RWPE2 (cell line): ENCODE data around the gene SLC9A9.
A peak's percentile ranks its signal among the peaks of the same experiment; 100 is the strongest.

Source experiments
- ATAC-seq: fragments of 200-7000 bp; cut with Tn5 transposase; 3 replicates; pipeline ENCODE4 v1.9.1; 2021; ENCODE audit warnings: low read depth
- DNase-seq: peaks from one replicate; pipeline ENCODE4 v3.0.0-alpha.2; 2020; ENCODE audit warnings: low spot score
- H3K27ac ChIP-seq: fragments of 450-650 bp; 2 replicates; pipeline ENCODE4 v1.5.1; 2017; ENCODE audit warnings: mild to moderate bottlenecking; ENCODE audit not compliant: poor library complexity, severe bottlenecking
- H3K27me3 ChIP-seq: fragments of 250-450 bp; sonication (Bioruptor Pico); 2 replicates; pipeline ENCODE4 v1.5.1; 2021; ENCODE audit warnings: mild to moderate bottlenecking, moderate library complexity; ENCODE audit not compliant: insufficient read depth, poor library complexity, severe bottlenecking
- H3K36me3 ChIP-seq: fragments of 250-450 bp; sonication (Bioruptor Pico); 2 replicates; pipeline ENCODE4 v1.5.1; 2020; ENCODE audit warnings: low read depth, mild to moderate bottlenecking, moderate library complexity
- H3K4me1 ChIP-seq: fragments of 250-450 bp; sonication (Bioruptor Pico); 2 replicates; pipeline ENCODE4 v1.5.1; 2021; ENCODE audit warnings: mild to moderate bottlenecking, moderate library complexity; ENCODE audit not compliant: insufficient read depth, poor library complexity, severe bottlenecking
- H3K4me3 ChIP-seq: fragments of 250-450 bp; sonication (Bioruptor Pico); 2 replicates; pipeline ENCODE4 v1.5.1; 2021; ENCODE audit warnings: mild to moderate bottlenecking, moderate library complexity; ENCODE audit not compliant: severe bottlenecking
- H3K9me3 ChIP-seq: fragments of 250-450 bp; sonication (Bioruptor Pico); 2 replicates; pipeline ENCODE4 v1.5.1; 2021; ENCODE audit warnings: mild to moderate bottlenecking, moderate library complexity; ENCODE audit not compliant: severe bottlenecking
- TF ChIP-seq, protein P1 (sequence below): fragments of 450-650 bp; IDR thresholded peaks from one replicate; pipeline ENCODE4 v1.5.1; 2017; ENCODE audit warnings: mild to moderate bottlenecking, moderate library complexity; ENCODE audit not compliant: poor library complexity, severe bottlenecking

SLC9A9 gene

DNA sequence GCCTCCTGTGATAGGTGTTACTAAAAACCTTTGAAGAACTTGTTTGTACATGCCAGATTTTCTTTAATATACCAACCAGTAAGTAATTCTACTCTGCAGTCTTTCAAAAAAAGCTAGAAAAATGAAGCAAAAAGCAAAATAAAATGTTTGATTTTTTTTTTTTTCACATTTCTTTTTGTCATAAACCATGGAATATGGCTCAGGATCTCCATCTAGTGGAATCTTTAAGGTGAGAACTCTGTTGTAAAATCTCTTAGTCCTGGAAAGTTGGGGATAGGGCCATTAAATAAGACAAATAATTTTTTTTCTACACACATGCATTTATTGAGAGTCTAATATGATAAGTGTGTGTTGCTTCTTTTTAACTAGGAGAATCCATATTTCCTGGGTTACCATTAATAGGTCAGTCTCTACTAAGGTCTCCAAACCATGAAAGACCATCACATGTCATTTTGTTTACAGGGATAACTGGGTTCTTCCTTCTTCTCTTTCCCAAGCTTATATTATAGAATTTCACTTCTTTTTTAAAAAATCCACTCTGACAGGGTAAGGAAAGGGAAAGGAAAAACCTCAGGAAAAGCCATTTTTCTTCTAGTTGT is 84.6 kb downstream of the SLC9A9 start:
- TF ChIP-seq, protein P1, sequence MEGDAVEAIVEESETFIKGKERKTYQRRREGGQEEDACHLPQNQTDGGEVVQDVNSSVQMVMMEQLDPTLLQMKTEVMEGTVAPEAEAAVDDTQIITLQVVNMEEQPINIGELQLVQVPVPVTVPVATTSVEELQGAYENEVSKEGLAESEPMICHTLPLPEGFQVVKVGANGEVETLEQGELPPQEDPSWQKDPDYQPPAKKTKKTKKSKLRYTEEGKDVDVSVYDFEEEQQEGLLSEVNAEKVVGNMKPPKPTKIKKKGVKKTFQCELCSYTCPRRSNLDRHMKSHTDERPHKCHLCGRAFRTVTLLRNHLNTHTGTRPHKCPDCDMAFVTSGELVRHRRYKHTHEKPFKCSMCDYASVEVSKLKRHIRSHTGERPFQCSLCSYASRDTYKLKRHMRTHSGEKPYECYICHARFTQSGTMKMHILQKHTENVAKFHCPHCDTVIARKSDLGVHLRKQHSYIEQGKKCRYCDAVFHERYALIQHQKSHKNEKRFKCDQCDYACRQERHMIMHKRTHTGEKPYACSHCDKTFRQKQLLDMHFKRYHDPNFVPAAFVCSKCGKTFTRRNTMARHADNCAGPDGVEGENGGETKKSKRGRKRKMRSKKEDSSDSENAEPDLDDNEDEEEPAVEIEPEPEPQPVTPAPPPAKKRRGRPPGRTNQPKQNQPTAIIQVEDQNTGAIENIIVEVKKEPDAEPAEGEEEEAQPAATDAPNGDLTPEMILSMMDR, result peak; percentile 82
- no peaks in the 10 kb centered on the region for H3K9me3 ChIP-seq
- no peak overlapping the region for H3K4me3 ChIP-seq
- H3K27ac ChIP-seq, result no peak overlapping the region
- ATAC-seq (no peak), DNase-seq (no peak)
- no peaks in the 10 kb centered on the region for H3K36me3 ChIP-seq
- H3K27me3 ChIP-seq, result no peaks in the 10 kb centered on the region
- H3K4me1 ChIP-seq, result no peaks in the 10 kb centered on the region

DNA sequence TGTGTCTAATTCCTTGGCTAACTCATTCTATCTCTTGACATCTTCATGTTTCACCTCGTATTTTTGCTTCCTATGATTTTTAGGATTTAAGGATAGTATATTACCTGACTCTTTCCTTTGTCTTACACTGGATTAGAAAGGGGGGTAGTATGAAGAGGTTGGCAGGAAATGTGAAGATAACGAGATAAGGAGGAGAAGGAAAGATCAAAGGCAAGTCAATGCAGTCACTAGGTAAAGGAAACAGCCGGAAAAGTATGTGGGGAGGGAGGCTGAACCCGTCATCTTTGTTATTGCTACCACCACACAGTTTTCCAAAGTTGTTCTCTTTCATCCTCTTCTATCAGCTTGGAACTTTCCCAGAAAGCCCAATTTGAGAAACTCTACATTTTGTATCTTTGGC is 90.6 kb downstream of the SLC9A9 start:
- Histone ChIP-seq H3K27ac (no peak overlapping the region), H3K9me3 (no peaks in the 10 kb centered on the region), H3K4me3 (no peak overlapping the region), H3K27me3 (no peaks in the 10 kb centered on the region), H3K4me1 (no peaks in the 10 kb centered on the region), H3K36me3 (no peaks in the 10 kb centered on the region)
- no peak for ATAC-seq
- TF ChIP-seq, protein P1, result no peak
- no peak for DNase-seq

DNA sequence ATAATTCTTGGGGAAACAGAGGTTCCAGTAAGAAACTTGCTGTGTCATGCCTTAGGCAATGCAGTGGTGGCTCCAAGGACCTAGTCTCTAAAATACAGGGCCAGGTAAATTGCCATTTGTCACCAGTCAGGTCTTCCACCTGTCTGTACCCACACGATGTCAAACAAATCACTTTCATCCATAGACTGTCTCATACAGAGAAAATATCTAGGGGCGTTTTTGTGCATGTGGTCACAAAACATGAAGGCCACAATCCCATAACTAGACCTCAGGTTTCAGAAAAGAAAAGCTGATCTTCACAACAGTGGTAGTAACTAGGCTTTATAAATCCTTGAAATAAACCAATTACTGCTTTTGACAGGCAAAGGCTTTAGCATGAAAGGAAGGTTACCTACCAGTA is 92.3 kb downstream of the SLC9A9 start:
- no peak for ATAC-seq
- Histone ChIP-seq H3K36me3 (no peaks in the 10 kb centered on the region), H3K27me3 (no peaks in the 10 kb centered on the region), H3K9me3 (no peaks in the 10 kb centered on the region), H3K27ac (no peak overlapping the region), H3K4me1 (no peaks in the 10 kb centered on the region), H3K4me3 (no peak overlapping the region)
- TF ChIP-seq, protein P1, result no peak
- DNase-seq, result no peak

DNA sequence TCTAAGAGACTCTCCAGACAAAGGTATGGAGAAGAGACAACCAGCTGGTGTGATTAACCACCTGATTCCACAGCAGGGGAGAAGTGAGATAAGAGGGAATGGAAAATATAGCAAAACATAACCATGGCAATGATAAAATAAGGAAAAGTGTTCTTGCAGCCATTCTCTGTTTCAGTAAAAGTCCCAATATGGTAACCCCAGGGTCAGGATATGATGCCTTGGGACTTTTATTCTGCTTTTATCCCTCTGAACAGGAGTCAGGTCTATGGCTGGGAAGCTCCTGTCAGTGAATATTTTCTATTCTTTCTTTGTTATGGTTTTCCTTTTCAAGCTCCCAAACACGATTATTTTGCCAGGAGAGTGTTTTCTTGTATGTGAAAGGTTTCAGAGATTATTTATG is 94.2 kb downstream of the SLC9A9 start:
- H3K4me3 ChIP-seq, result no peak overlapping the region
- DNase-seq (no peak), ATAC-seq (no peak)
- no peaks in the 10 kb centered on the region for H3K4me1 ChIP-seq
- no peaks in the 10 kb centered on the region for H3K27me3 ChIP-seq
- TF ChIP-seq, protein P1, result no peak
- H3K9me3 ChIP-seq, result no peaks in the 10 kb centered on the region
- H3K27ac ChIP-seq, result no peak overlapping the region
- H3K36me3 ChIP-seq, result no peaks in the 10 kb centered on the region

DNA sequence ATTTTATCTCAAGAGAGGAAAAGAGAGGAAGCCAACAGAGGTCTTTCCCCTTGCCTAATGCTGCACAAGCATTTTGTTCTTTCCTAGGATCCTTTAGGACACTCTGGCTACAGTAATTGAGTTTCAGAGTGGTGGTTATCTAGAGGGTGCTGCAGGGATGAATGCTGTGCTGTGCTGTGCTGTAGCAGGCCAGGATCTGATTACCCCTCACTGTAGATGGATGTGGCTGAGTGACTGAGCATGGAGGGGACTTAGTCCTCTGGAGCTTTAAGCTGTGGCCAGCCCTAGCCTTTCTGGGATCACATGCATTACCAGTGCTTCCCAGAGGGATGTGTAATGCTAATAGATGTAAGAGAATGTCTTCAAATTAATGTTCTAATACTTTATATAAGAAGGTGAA is 94.8 kb downstream of the SLC9A9 start:
- no peak for ATAC-seq
- TF ChIP-seq, protein P1, result no peak
- Histone ChIP-seq H3K9me3 (no peaks in the 10 kb centered on the region), H3K4me3 (no peak overlapping the region), H3K27ac (no peak overlapping the region), H3K36me3 (no peaks in the 10 kb centered on the region), H3K4me1 (no peaks in the 10 kb centered on the region), H3K27me3 (no peaks in the 10 kb centered on the region)
- DNase-seq, result no peak
